ENCODE data around the gene CD247.

DNA sequence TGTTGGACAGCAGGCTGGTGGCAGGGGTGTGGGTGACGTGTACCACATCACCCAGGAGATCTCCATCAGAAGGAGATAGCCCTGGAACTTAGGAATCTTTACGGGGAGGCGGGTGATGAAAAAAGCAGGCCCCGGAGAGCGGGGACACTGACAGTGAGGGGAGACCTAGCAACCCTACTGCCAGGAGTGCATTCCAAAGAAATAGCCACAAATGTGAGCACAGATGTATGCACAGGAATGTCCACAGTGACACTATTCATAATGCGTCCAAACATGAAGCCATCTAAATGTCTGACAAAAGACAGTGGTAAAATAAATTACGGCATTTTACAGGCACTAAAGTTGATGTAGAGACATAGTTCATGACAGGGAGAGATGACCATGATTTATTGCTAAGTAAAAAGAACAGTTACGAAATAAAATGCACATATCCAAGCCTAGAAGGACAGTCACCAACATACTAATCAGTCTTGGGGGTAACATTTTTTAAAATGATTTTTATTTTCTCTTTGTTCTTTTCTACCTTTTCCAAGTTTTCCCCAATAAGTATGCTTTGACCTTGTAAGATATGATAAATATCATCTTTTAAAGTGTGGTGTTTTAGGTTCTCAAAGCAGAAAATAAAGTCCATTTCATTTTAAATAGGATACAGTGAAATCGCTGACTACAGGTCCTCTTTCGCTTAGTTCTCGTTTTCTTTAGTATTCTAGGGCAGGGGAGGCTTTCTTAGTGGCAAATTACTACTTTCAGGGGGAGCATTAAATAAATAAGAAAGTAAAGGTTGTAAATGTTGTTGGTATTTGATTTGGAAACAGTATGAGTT lies 21.3 kb downstream of the CD247 start:
- no peak for TF ChIP-seq CTCF (IDR thresholded peaks at IDR 0.05)
- TF ChIP-seq EP300 (IDR thresholded peaks at IDR 0.05; ENCODE audit: low read depth) = no peak
- no peak for TF ChIP-seq POLR2AphosphoS5 (IDR thresholded peaks at IDR 0.05)

All from transverse colon (tissue), 4 donors.